Muscle layer of duodenum (tissue), 2 donors: ENCODE measurements around the gene CAPN10.

ENCODE experiments used
- H3K27ac ChIP-seq: one replicate; pipeline ENCODE4 v1.7.0; 2013; ENCODE audit warnings: mild to moderate bottlenecking, low read length
- H3K27me3 ChIP-seq: one replicate; pipeline ENCODE4 v1.7.0; 2013; ENCODE audit warnings: low read depth, mild to moderate bottlenecking, control low read depth, low read length
- H3K36me3 ChIP-seq, 2 donors: one replicate each; pipeline ENCODE4 v1.7.0; 2013; ENCODE audit warnings: low read length in 2 of 2, control low read depth in 1 of 2, mild to moderate bottlenecking in 1 of 2; ENCODE audit not compliant: insufficient read depth in 2 of 2, control insufficient read depth in 1 of 2
- H3K4me1 ChIP-seq, 2 donors: one replicate each; pipeline ENCODE4 v1.7.0; 2013; ENCODE audit warnings: low read length in 2 of 2, mild to moderate bottlenecking in 2 of 2, control low read depth in 1 of 2, moderate library complexity in 1 of 2; ENCODE audit not compliant: insufficient read depth in 2 of 2, control insufficient read depth in 1 of 2
- H3K4me3 ChIP-seq, 2 donors: one replicate each; pipeline ENCODE4 v1.7.0; 2013; ENCODE audit warnings: low read length in 2 of 2, low read depth in 1 of 2, mild to moderate bottlenecking in 1 of 2
- H3K9me3 ChIP-seq, 2 donors: one replicate each; pipeline ENCODE4 v1.7.0; 2013; ENCODE audit warnings: low read length in 2 of 2, control low read depth in 1 of 2, mild to moderate bottlenecking in 1 of 2; ENCODE audit not compliant: control insufficient read depth in 1 of 2
- donor health status: healthy.

Gene CAPN10

DNA sequence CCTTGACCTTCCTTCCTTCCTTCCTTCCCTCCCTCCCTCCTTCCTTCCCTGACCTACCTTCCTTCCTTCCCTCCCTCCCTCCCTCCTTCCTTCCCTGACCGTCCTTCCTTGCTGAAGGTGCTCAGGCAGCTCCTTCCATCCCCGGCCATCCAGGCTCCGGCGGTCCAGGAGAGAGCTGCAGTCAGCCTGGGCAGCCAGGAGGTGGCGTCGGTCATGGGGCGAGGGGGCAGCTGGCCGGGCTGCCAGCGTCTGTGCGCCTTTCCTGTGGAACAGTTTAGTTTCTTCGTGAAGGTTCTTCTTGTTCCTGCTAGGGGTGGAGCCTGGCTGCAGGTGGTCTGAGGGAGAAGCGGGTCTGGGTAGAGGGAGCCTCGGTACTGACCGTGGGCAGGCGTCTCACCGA is 54.4 kb downstream of the CAPN10 start:
- Histone ChIP-seq H3K9me3 (no peaks in the 10 kb centered on the region), H3K4me3 (no peak overlapping the region), H3K4me1 (no peaks in the 10 kb centered on the region), H3K36me3 (no peaks in the 10 kb centered on the region), H3K27me3 (peaks cover 4% of the 10 kb centered on the region), H3K27ac (no peak overlapping the region)

DNA sequence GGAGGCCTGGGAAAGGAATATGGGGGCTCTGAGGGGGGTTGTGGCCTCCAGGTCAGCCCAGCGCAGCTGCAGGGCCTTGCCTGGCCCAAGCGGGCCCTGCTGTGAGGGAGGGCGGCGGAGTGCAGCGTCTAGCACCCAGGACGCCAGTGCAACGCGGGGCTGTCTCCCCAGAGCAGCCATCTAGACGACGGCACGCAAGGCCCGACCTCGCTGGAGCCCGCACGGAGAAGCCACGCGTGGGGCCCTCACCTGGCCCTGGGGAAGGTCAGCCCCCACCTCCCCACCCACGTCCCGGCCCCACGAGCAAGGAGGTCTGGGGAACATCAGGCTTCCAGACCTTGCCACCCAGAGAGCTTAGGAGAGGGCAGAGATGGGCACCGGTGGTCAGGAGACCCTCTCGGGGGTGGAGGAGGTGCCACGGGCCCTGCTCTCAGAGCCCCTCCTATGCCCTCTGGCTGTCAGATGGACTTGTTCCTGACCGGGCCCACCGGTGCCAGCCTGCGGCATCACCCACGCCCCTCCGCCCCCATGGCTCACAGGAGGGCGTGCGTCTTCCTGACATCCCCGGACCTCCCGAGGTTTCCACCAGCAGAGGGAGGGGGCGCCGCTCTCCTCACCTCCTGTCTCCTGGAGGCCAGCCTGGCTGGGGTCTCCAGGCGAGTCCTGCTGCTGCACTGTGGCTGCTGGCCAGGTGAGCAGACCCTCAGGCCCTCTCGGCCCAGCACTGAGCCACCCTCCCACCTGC is 55.7 kb downstream of the CAPN10 start:
- Histone ChIP-seq H3K4me1 (no peaks in the 10 kb centered on the region), H3K4me3 (no peak overlapping the region), H3K9me3 (no peaks in the 10 kb centered on the region), H3K27me3 (peaks cover 4% of the 10 kb centered on the region), H3K36me3 (no peaks in the 10 kb centered on the region), H3K27ac (no peak overlapping the region)

DNA sequence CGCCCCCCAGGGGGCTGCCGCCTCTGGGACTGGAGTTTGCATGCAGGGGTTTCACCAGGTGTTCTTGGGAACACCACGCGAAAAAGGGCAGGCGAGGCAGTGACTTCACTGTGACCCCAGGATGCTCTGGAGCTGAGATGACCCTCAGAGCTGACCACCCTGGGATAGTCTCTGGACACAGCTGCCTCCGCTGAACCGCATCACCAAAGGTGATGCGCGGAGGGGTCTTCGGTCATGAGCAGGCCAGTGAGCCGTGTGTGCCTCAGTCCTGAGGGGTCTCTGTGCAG is 56.2 kb downstream of the CAPN10 start:
- H3K4me1 ChIP-seq, result no peaks in the 10 kb centered on the region
- H3K36me3 ChIP-seq, result no peaks in the 10 kb centered on the region
- peaks cover 4% of the 10 kb centered on the region for H3K27me3 ChIP-seq
- no peak overlapping the region for H3K4me3 ChIP-seq
- no peaks in the 10 kb centered on the region for H3K9me3 ChIP-seq
- no peak overlapping the region for H3K27ac ChIP-seq

DNA sequence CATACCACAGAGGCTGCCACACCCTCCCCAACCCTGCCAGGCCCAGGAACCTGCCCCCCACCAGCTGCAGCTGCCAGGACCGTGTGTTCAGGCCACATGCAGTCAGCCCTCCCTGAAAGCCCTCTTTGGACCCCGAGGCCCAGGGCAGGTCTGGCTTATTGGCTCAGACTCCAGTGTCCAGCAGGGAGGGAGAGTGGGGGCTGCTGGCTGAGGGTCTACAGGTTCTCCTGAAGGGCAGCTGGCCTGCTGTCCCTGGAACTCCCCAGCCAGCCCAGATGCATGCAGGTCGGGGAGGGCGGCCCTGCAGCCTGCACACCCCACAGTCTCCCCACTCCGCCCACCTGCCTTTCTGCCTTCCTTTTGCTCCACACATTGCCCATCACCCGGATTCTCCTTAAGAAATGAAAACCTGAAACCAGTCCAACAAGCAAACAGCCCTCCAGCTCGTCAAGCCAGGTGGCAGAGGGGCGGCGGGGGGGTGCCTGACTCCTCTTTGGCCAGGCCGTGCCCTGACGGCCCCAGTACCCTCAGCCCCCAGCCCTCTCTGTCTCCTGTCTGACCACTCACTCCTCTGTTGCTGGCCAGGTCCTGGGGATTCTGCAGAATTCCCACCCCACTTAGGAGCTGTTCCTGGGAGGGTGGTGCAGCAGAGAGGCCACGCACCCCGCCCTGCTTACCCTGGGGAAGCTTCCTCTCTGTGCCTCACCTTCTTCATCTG is 56.7 kb downstream of the CAPN10 start:
- H3K36me3 ChIP-seq, result no peaks in the 10 kb centered on the region
- no peak overlapping the region for H3K27ac ChIP-seq
- no peaks in the 10 kb centered on the region for H3K9me3 ChIP-seq
- H3K4me3 ChIP-seq, result no peak overlapping the region
- H3K27me3 ChIP-seq, result peaks cover 4% of the 10 kb centered on the region
- H3K4me1 ChIP-seq, result no peaks in the 10 kb centered on the region

- Histone ChIP-seq H3K27ac (no peak overlapping the region), H3K4me1 (no peaks in the 10 kb centered on the region), H3K27me3 (peaks cover 4% of the 10 kb centered on the region), H3K4me3 (no peak overlapping the region), H3K36me3 (no peaks in the 10 kb centered on the region), H3K9me3 (no peaks in the 10 kb centered on the region)
These were observed 57.2 kb downstream of the CAPN10 start for GRCh38 chr2:240643811-240644150.

DNA sequence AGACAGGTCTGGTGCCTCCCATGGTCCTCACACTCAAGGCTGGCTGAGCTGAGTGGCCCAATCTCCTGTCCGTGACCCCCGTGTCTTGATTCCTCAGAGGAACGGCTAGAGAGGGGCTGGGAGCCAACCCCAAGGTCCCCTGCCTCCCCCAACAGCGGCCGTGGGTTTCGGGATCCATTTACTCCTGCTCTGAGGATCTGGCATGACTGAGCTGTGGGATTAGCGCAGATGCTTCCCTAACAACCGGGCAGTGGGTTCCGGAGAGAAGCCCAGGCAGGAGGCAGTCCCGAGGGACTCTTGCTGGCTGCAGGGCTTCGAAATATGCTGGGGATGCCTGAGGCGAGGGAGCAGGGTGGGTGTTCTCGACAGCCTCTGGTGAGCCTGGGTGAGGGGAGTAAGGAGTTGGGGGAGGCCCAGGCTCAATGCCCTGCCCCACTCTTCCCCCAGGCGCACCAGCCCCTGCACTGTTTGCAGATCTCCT is 57.7 kb downstream of the CAPN10 start:
- Histone ChIP-seq H3K27me3 (peaks cover 4% of the 10 kb centered on the region), H3K27ac (no peak overlapping the region), H3K9me3 (no peaks in the 10 kb centered on the region), H3K4me3 (no peak overlapping the region), H3K36me3 (no peaks in the 10 kb centered on the region), H3K4me1 (no peaks in the 10 kb centered on the region)

GRCh38 chr2:240644859-240645301 is 58.3 kb downstream of the CAPN10 start:
- no peaks in the 10 kb centered on the region for H3K4me1 ChIP-seq
- no peaks in the 10 kb centered on the region for H3K9me3 ChIP-seq
- no peaks in the 10 kb centered on the region for H3K36me3 ChIP-seq
- peaks cover 4% of the 10 kb centered on the region for H3K27me3 ChIP-seq
- no peak overlapping the region for H3K27ac ChIP-seq
- H3K4me3 ChIP-seq, result no peak overlapping the region

DNA sequence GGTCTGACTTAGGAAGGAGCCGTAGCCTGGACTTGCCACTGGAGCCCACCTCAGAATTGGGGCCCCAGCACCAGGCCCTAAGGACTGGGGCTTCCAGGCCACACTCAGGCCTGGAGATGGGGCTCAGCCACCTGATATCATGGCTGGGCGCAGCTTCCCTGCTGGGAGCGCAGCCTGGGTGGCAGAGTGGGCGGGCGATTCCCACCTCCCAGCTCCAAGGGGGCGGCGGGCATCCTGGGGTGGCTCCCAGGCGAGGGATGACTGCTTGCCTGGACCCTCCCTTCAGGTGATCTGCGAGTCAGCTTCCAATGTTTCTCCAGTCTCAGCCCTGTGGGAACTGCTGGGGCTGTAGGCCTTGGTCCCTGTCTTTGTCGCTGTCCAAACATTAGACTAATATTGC is 58.8 kb downstream of the CAPN10 start:
- no peaks in the 10 kb centered on the region for H3K9me3 ChIP-seq
- peaks cover 4% of the 10 kb centered on the region for H3K27me3 ChIP-seq
- H3K4me1 ChIP-seq, result no peaks in the 10 kb centered on the region
- H3K36me3 ChIP-seq, result no peaks in the 10 kb centered on the region
- H3K4me3 ChIP-seq, result no peak overlapping the region
- no peak overlapping the region for H3K27ac ChIP-seq

DNA sequence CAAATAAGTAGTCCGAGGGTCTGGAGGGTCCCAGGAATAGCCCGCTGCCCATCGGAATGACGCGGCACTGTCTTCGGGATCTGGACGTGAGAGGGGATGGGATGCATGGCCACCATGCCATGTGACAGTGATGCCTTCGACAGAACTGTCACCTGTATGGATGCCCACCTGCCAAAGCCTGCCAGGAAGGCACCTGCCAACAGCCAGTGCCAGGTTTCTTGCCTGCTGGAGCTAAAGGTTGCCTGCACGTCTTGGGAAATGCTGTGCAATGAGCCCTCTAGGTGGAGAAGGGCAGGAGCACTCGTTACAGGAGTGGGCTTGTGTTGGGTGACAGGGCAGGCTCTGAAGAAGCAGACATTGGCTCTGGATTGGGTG is 59.3 kb downstream of the CAPN10 start:
- Histone ChIP-seq H3K4me3 (no peak overlapping the region), H3K4me1 (no peaks in the 10 kb centered on the region), H3K27ac (no peak overlapping the region), H3K9me3 (no peaks in the 10 kb centered on the region), H3K36me3 (no peaks in the 10 kb centered on the region), H3K27me3 (peaks cover 4% of the 10 kb centered on the region)

- Histone ChIP-seq H3K27me3 (peaks cover 4% of the 10 kb centered on the region), H3K27ac (no peak overlapping the region), H3K4me1 (no peaks in the 10 kb centered on the region), H3K9me3 (no peaks in the 10 kb centered on the region), H3K4me3 (no peak overlapping the region), H3K36me3 (no peaks in the 10 kb centered on the region)
These were observed 59.8 kb downstream of the CAPN10 start for GRCh38 chr2:240646176-240646899.

DNA sequence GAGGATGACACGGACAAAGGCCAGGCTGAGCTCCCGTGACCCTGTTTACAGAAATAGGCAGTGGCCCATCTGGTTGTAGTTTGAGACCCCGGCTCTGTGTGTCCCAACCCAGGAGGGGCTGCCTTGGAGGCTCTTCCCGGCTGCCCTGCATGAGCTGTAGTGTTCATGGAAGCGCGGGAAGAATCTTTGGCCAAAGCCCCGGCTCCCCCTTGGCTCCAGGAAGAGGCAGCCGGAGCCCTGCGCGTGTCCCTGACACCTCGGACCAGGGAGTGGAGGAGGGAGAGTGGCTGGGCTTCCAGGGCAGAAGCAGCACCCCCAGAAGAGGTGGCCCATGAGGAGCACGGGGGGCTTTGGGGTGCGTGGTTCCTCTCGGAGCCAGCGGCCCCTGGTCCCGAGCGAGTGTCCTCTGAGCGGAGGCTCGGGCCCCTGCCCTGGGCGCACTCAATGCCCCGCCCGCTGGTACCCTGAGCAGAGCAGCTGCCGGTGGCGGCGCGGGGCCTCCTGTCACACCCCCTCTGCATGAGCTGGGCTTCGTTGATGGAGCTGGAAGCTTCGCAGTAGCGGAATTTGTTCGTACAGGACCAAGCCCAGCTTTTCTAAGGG is 60.5 kb downstream of the CAPN10 start:
- H3K4me1 ChIP-seq, result no peaks in the 10 kb centered on the region
- peaks cover 4% of the 10 kb centered on the region for H3K27me3 ChIP-seq
- no peak overlapping the region for H3K27ac ChIP-seq
- no peaks in the 10 kb centered on the region for H3K9me3 ChIP-seq
- no peaks in the 10 kb centered on the region for H3K36me3 ChIP-seq
- no peak overlapping the region for H3K4me3 ChIP-seq
